Rectal smooth muscle tissue (tissue), 1 donor: ENCODE measurements around the gene HFE.
"Not testable (repeated sequence)": the region's sequence is repeated elsewhere in the genome, so short reads cannot be mapped to it uniquely, and the experiment has no call there.

ENCODE experiments used
- H3K27ac ChIP-seq: one replicate; pipeline ENCODE4 v1.7.0; 2013; ENCODE audit warnings: low read depth, low read length, inconsistent platforms
- H3K27me3 ChIP-seq: one replicate; pipeline ENCODE4 v1.7.0; 2013; ENCODE audit warnings: low read length; ENCODE audit not compliant: control insufficient read depth, insufficient read depth
- H3K36me3 ChIP-seq: one replicate; pipeline ENCODE4 v1.7.0; 2013; ENCODE audit warnings: low read length; ENCODE audit not compliant: control insufficient read depth, insufficient read depth
- H3K4me1 ChIP-seq: one replicate; pipeline ENCODE4 v1.7.0; 2013; ENCODE audit warnings: low read length; ENCODE audit not compliant: control insufficient read depth, insufficient read depth
- H3K4me3 ChIP-seq: one replicate; pipeline ENCODE4 v1.7.0; 2013; ENCODE audit warnings: low read length
- H3K9ac ChIP-seq: one replicate; pipeline ENCODE4 v1.7.0; 2013; ENCODE audit warnings: low read length

HFE gene

GRCh38 chr6:26087284-26088115 is at the start of gene HFE:
HFE (plus strand) TSS chr6:26087429; CDS start chr6:26087441, 12 bp downstream.
- Histone ChIP-seq H3K36me3 (no peaks in the 10 kb centered on the region), H3K4me1 (peaks cover 11% of the 10 kb centered on the region), H3K27me3 (no peaks in the 10 kb centered on the region), H3K27ac (peak within 1 kb of the TSS; percentile 95), H3K4me3 (peak within 1 kb of the TSS; percentile 86), H3K9ac (peak within 1 kb of the TSS; percentile 88)

GRCh38 chr6:26041946-26042345 is 45.3 kb upstream of the HFE start:
- Histone ChIP-seq H3K4me1 (peaks cover 9% of the 10 kb centered on the region), H3K27ac (no peak overlapping the region), H3K4me3 (no peak overlapping the region), H3K9ac (no peak overlapping the region), H3K27me3 (no peaks in the 10 kb centered on the region), H3K36me3 (no peaks in the 10 kb centered on the region)

GRCh38 chr6:26043384-26044139 is 43.7 kb upstream of the HFE start:
- peaks cover 9% of the 10 kb centered on the region for H3K4me1 ChIP-seq

GRCh38 chr6:26044140-26045064 is 42.8 kb upstream of the HFE start:
- Histone ChIP-seq H3K9ac (peak overlapping the region; percentile 50), H3K4me3 (peak overlapping the region; percentile 78), H3K27ac (peak overlapping the region; percentile 98), H3K36me3 (no peaks in the 10 kb centered on the region), H3K4me1 (peaks cover 9% of the 10 kb centered on the region), H3K27me3 (no peaks in the 10 kb centered on the region)

More at GRCh38 chr6:26043384-26044139, 43.7 kb upstream of the HFE start:
- Histone ChIP-seq H3K27ac (peak overlapping the region; percentile 98), H3K27me3 (no peaks in the 10 kb centered on the region), H3K36me3 (no peaks in the 10 kb centered on the region), H3K4me3 (peak overlapping the region; percentile 78), H3K9ac (peak overlapping the region; percentile 50)

GRCh38 chr6:26045065-26045927 is 41.9 kb upstream of the HFE start:
- H3K4me3 ChIP-seq: peak overlapping the region; percentile 78
- no peaks in the 10 kb centered on the region for H3K36me3 ChIP-seq
- H3K4me1 ChIP-seq: peaks cover 9% of the 10 kb centered on the region
- peak overlapping the region; percentile 50 for H3K9ac ChIP-seq
- H3K27ac ChIP-seq: peak overlapping the region; percentile 98
- H3K27me3 ChIP-seq: no peaks in the 10 kb centered on the region

- no peaks in the 10 kb centered on the region for H3K36me3 ChIP-seq
- no peaks in the 10 kb centered on the region for H3K27me3 ChIP-seq
- no peak overlapping the region for H3K9ac ChIP-seq
- peak overlapping the region; percentile 72 for H3K4me3 ChIP-seq
- no peak overlapping the region for H3K27ac ChIP-seq
- H3K4me1 ChIP-seq: peaks cover 9% of the 10 kb centered on the region
These were observed 41.3 kb upstream of the HFE start for GRCh38 chr6:26045928-26046368.

- not testable (repeated sequence) for H3K27ac ChIP-seq, H3K4me3 ChIP-seq, H3K27me3 ChIP-seq, H3K36me3 ChIP-seq, H3K9ac ChIP-seq, H3K4me1 ChIP-seq
These were observed 39.9 kb upstream of the HFE start for GRCh38 chr6:26047329-26047728.

GRCh38 chr6:26048590-26048989 is 38.6 kb upstream of the HFE start:
- H3K4me1 ChIP-seq: peaks cover 4% of the 10 kb centered on the region
- no peak overlapping the region for H3K27ac ChIP-seq
- no peaks in the 10 kb centered on the region for H3K27me3 ChIP-seq
- H3K4me3 ChIP-seq: no peak overlapping the region
- no peak overlapping the region for H3K9ac ChIP-seq
- no peaks in the 10 kb centered on the region for H3K36me3 ChIP-seq

GRCh38 chr6:26051665-26052310 is 35.4 kb upstream of the HFE start:
- peaks cover 4% of the 10 kb centered on the region for H3K4me1 ChIP-seq

GRCh38 chr6:26052762-26053250 is 34.4 kb upstream of the HFE start:
- H3K9ac ChIP-seq, H3K27me3 ChIP-seq, H3K4me1 ChIP-seq, H3K36me3 ChIP-seq, H3K27ac ChIP-seq, H3K4me3 ChIP-seq: not testable (repeated sequence)

More at GRCh38 chr6:26051665-26052310, 35.4 kb upstream of the HFE start:
- no peaks in the 10 kb centered on the region for H3K36me3 ChIP-seq
- no peak overlapping the region for H3K27ac ChIP-seq
- H3K9ac ChIP-seq: no peak overlapping the region
- H3K27me3 ChIP-seq: no peaks in the 10 kb centered on the region
- H3K4me3 ChIP-seq: no peak overlapping the region
